ENCODE data around the gene GLCCI1.
"Not testable (repeated sequence)": the region's sequence is repeated elsewhere in the genome, so short reads cannot be mapped to it uniquely, and the experiment has no call there.

Gene GLCCI1

GRCh38 chr7:7990441-7990761, 21.8 kb downstream of the GLCCI1 start:
- DNase-seq: no peak

- DNase-seq: no peak
Observed at GRCh38 chr7:7992506-7992905, 23.9 kb downstream of the GLCCI1 start.

GRCh38 chr7:7995348-7995747, 26.8 kb downstream of the GLCCI1 start:
- DNase-seq: not testable (repeated sequence)

GRCh38 chr7:7996568-7996967, 28.0 kb downstream of the GLCCI1 start:
- DNase-seq: no peak

GRCh38 chr7:8000315-8000941, 31.8 kb downstream of the GLCCI1 start:
- no peak for DNase-seq

GRCh38 chr7:8003077-8003476, 34.5 kb downstream of the GLCCI1 start:
- no peak for DNase-seq

GRCh38 chr7:8005279-8005678, 36.7 kb downstream of the GLCCI1 start:
- DNase-seq: no peak

- DNase-seq: no peak
Observed at GRCh38 chr7:8014399-8014798, 45.8 kb downstream of the GLCCI1 start.

- DNase-seq: no peak
Observed at GRCh38 chr7:8015100-8015745, 46.6 kb downstream of the GLCCI1 start.

GRCh38 chr7:8015746-8016120, 47.1 kb downstream of the GLCCI1 start:
- DNase-seq: no peak

- no peak for DNase-seq
Observed at GRCh38 chr7:8017423-8017822, 48.8 kb downstream of the GLCCI1 start.

- DNase-seq: no peak
Observed at GRCh38 chr7:8018961-8019360, 50.4 kb downstream of the GLCCI1 start.

GRCh38 chr7:8022628-8023027, 54.0 kb downstream of the GLCCI1 start:
- no peak for DNase-seq

GRCh38 chr7:8035192-8035591, 66.6 kb downstream of the GLCCI1 start:
- no peak for DNase-seq

- DNase-seq: no peak
Observed at GRCh38 chr7:8035647-8036518, 67.3 kb downstream of the GLCCI1 start.

GRCh38 chr7:8037151-8037550, 68.6 kb downstream of the GLCCI1 start:
- DNase-seq: no peak

- no peak for DNase-seq
Observed at GRCh38 chr7:8040768-8041369, 72.3 kb downstream of the GLCCI1 start.

GRCh38 chr7:8042796-8043535, 74.4 kb downstream of the GLCCI1 start:
- DNase-seq: no peak

GRCh38 chr7:8044761-8045430, 76.3 kb downstream of the GLCCI1 start:
- no peak for DNase-seq

- DNase-seq: not testable (repeated sequence)
Observed at GRCh38 chr7:8048067-8048466, 79.5 kb downstream of the GLCCI1 start.

GRCh38 chr7:8051373-8051772, 82.8 kb downstream of the GLCCI1 start:
- DNase-seq: no peak

- DNase-seq: no peak
Observed at GRCh38 chr7:8051998-8052397, 83.4 kb downstream of the GLCCI1 start.

Data from CD4-positive, alpha-beta T cell treated with Interleukin-17A for 4 hours (primary cell).